NCI-H2227 (cell line): ENCODE measurements around the gene MSL1.

Experiments used
- DNase-seq: peaks from one replicate; lab custom pipeline; 2025; ENCODE audit not compliant: unreplicated experiment; lab: John Stamatoyannopoulos, UW

MSL1 gene

GRCh38 chr17:40121181-40122135 lies at the start of gene MSL1:
MSL1 (plus strand) TSS chr17:40121971; CDS start chr17:40122613, 642 bp downstream.
- peak; percentile 93 for DNase-seq

DNA sequence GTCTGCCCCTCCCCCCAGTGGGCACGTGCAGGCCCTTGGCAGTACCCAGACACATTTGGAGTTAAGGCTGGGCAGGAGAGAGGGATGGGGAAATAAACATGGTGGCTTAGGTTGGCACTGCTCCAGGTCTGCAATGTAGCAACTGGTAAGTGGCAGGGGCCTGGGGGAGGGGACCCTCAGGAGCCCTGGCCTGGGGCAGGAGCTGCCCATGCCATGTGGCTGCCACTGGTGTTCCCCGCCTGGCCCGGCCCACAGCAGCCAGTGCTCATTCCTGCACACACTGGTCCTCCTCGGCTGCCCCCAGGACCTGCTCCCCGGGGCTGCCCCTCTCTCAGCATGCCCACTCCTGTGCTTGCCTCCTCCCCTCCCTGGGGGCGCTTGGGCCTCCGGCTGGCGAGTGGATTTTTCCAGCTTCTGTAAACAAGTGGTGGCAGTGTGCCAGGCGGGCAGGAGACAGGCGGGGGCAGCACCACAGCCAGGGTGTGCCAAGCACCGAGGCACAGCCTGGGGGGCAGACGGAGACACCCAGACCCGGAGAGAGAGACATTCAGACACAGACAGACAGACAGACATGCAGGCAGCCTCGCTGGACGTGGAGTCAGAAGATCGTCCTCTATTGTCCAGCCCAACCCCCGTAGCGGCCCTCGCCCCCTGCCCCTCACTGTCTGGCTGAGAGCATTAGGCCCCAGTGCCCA lies 49.6 kb upstream of the MSL1 start:
- peak; percentile 61 for DNase-seq

GRCh38 chr17:40072735-40073346 lies 48.9 kb upstream of the MSL1 start:
- DNase-seq, result no peak

GRCh38 chr17:40073454-40074174 lies 48.2 kb upstream of the MSL1 start:
- no peak for DNase-seq

DNA sequence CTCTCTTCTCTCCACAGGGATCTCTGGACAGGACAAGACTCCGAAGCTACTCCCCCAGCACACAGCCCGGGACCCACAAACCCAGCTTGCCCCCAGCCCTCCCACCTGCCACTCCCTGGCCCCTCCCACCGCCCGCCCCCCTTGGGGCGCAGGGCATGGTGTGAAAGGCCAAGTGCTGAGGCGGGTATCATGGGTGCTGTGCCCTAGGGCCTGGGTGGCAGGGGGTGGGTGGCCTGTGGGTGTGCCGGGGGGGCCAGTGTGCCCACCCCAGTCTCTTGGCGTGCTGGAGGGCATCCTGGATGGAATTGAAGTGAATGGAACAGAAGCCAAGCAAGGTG lies 47.6 kb upstream of the MSL1 start:
- DNase-seq, result no peak

DNA sequence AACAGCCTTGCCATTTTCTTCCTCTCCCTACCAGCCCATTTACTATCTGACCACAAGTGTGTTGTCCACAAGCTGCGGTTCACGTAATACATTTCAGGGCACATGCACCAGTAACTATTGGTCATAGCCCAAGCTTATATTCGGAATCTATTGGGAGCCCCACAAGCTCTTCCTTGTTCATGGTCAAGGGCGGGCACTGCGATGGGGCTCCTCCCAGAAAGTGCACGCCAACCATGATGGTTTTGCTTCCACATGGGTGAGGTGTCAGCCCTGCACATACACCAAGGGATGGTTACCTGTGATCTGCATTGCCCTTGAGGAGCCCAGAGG lies 46.9 kb upstream of the MSL1 start:
- no peak for DNase-seq

DNA sequence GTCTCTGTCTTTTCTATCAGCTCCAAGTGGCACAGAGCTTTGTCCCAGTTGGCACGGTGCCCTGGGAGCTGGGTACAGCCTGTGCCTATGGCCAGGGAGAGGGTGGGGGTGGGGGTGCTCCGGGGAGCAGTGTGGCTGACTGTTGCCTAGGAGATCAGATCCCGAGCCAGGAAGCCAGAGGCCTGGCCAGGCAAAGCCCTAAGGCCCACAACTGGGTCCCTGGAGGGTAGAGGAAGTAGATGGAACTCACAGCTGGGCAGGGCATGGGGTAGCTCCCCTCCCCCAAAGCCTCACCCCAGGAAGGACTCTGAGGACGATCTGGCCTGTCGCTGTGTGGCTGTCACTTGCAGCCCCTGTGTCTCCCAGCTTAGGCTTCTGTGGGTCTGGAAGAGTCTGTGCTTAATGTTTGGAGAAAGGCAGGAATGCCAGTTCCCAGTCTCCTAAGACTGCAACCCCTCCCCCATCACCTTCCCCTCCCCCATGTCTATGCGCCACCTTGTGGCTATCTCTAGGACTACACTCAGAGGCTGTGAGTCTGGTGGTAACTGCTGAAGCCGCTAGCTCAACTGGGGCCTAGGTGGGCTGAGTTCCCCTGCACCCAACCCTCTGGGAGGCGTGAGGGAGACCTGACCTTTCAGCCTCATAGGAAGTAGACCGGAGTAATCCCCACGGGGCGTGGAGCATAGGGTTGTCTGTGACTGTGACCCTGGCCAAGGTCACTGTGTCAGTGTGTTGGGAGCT lies 46.4 kb upstream of the MSL1 start:
- peak; percentile 80 for DNase-seq

DNA sequence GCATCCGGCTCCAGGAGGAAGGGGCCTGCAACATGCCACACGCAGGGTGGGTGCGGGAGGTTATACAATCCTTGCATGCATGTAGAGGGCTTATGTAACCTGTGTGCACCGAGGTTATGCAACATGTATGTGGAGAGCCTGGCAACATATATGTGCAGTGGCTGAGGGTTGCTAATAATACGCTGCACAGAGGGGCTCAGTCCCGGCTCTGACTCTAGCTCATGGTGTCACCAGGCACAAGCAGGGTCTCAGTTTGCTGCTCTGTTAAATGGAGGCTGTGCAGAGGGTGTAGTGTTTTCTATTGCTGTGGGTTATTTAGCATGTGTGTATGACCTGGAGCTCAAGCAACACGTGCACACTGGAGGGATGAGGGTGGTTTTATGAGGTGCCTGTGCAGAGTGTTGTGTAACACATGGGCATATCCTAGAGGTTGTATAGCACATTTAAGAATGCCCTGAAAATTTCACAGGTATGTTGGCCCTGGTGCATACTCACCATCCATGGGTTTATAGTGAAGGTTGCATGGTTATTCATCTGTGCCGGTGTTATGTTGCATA lies 45.8 kb upstream of the MSL1 start:
- DNase-seq, result no peak

DNA sequence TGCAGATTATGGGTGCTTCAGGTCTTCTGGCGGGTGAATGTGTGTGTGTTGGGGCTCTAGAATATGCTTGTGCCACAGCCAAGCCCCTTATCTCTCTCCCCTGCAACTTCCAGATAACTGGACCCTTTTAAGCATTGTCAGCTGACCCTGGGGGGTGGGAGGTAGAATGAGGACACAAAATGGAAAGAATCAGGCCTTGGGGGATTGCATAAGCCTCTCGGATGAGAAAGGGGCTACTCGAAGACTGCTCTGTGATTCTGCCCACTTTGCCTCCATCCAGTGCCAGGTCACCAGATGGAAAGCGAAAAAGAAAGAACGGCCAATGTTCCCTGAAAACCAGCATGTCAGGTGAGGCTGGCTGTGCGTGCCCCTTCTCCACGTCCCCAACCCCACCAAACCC lies 45.2 kb upstream of the MSL1 start:
- no peak for DNase-seq

DNA sequence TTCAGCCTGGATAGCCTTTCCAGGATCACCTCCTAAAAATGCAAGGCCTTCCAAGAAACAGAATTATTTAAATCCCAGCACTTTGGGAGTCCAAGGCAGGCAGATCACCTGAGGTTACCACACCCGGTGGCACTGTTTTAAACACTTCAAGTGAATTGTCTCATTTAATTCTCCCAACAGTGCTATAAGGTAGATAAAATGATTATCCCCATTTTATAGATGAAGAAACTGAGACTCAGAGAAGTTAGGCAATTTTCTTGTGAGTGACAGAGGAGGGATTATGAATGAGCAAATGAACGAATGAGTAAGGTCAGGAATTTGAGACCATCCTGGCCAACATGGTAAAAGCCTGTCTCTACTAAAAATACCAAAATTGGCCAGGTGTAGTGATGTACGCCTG lies 42.2 kb upstream of the MSL1 start:
- DNase-seq, result no peak

- DNase-seq, result no peak
Observed at GRCh38 chr17:40084477-40084876, 37.3 kb upstream of the MSL1 start.

- peak; percentile 73 for DNase-seq
Observed at GRCh38 chr17:40086150-40087044, 35.4 kb upstream of the MSL1 start.

DNA sequence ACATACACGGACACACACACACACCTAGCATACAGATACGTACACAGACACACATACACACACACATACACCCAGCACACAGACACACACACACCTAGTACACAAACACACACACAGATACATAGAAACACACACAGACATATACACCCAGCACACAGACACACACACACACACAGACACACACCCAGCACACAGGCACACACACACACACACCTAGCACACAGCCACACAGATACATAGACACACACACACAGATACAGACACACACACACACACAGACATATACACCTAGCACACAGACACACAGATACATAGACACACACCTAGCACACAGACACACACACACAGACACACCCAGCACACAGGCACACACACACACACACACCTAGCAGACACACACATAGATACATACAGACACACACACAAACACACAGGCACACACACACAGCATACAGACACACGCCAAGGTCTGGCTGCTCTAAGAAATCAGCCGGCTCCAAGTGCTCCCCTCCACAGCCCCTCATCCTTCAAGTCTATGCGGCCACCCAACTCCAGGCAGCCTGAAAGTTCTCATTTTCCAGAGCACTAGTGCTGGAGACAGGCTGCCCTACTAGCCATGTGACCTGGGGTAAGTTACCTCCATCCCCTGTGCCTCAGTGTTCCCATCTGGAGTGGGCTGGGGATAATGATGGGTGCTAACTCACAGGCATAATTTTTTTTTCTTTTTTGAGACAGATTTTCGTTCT lies 34.5 kb upstream of the MSL1 start:
- no peak for DNase-seq

DNA sequence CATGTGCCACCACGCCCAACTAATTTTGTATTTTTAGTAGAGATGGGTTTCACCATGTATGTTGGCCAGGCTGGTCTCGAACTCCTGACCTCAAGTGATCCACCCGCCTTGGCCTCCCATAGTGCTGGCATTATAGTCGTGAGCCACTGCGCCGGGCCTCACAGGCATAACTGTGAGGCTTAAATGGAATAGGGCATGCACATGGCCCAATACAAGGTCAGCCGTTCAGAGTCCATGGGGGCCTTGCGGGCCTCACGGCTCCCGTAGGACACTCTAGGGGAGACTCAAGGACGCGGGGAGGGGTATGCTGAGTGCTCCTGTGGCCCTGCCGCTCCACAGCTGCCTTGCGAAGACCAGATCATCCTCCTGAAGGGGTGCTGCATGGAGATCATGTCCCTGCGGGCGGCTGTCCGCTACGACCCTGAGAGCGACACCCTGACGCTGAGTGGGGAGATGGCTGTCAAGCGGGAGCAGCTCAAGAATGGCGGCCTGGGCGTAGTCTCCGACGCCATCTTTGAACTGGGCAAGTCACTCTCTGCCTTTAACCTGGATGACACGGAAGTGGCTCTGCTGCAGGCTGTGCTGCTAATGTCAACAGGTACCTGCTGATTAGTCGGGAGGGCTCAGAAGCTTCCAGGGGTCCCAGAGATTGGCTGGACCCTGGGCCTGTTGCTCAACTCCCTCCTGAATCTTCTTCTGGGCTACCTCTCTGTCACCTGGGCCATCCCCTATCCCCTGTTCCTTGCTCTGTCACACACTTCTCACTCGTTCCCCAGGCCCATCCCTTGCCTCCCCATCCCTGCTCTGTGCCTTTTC lies 33.7 kb upstream of the MSL1 start:
- no peak for DNase-seq

DNA sequence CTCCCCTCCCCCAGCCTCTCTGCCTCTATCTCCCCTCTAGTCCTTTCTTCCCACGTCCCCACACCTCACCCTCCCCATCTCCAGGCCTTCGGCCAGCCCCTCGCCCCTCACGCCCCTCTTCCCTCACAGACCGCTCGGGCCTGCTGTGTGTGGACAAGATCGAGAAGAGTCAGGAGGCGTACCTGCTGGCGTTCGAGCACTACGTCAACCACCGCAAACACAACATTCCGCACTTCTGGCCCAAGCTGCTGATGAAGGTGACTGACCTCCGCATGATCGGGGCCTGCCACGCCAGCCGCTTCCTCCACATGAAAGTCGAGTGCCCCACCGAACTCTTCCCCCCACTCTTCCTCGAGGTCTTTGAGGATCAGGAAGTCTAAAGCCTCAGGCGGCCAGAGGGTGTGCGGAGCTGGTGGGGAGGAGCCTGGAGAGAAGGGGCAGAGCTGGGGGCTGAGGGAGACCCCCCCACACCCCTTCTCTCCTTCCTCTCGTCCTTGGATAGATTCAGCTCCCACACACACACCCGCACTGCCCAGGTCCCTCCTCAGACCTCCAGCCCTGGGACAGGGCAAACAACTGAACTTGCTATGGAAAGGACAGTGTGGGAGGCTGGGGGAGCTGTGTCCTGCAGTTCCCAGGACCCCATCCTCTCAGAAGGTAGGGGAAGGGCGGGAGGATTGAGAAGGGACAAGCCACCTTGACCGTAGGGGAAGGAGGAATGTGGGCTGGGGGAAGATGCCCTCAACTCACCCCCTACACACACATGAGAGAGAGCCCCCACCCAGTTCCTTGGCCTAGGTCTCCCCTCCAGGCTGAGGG lies 32.5 kb upstream of the MSL1 start:
- no peak for DNase-seq

DNA sequence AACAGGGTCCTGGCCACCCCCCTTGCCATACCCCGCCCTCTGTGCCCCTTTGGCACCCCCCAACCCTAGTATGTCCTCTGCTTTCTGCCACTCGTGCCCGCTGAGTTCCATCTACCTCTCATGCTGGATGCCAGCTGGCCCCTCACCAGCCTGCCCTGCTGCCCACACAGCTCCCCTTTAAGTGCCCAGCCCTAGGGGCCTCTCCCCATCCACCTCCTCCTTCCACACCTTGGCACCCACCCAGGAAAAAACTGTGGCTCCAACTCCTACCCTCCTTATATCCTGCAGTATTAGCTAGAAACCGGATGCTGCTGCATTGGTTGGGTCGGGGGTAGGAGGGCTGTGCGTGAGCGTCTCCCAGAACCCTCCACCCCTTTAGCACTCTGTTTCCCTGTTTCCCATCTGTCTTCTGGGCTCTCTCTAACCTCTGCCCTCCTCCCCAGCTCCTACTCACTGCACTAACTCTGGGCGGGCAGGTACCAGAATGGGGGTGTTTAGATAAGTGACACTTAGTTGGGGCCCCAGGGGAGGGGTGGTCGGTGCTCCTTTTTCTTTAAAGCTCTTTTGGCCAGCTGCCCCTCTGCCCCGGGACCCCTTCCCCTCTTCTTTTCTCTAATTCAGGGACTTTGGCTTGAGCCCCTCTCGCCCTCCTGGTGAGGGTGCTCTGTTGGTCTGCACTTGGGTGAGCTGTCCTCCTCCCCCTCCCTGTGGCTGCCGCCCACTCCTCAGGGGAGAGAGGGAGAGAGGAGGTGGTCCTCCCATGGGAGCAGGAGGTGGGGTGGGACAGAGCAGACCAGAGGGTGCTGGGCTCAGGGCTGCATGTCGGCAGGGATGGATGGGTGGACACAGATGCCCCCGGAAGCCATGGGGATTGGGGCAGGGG lies 31.3 kb upstream of the MSL1 start:
- DNase-seq, result no peak
